CD4-positive, alpha-beta memory T cell (primary cell): ENCODE measurements around the gene MTMR2. TPM values are rescaled to one million over a fixed set of nuclear protein-coding genes. Genes with fewer than 3 reads are reported as not detected.

Source experiments
- CTCF ChIA-PET: fragments of 350-600 bp; sonication (Branson Sonifier 250); formaldehyde crosslinking; loops from one replicate; lab custom pipeline; 2021; ENCODE audit warnings: inconsistent platforms; ENCODE audit not compliant: partially characterized antibody; lab: Charles Lee
- POLR2A ChIA-PET: fragments of 350-600 bp; sonication (Branson Sonifier 250); formaldehyde crosslinking; loops from one replicate; lab custom pipeline; 2021; ENCODE audit not compliant: partially characterized antibody; lab: Charles Lee
- DNase-seq, 5 donors: peaks; one replicate each; pipeline versions ENCODE4 v3.0.0 to v3.0.0-alpha.2; 2020 to 2022; ENCODE audit warnings: mixed read lengths in 1 of 5
- H3K27ac ChIP-seq: one replicate; pipeline ENCODE4 v1.7.0; 2013; ENCODE audit warnings: low read depth, low read length
- H3K27me3 ChIP-seq: 2 replicates; pipeline ENCODE4 v1.7.0; 2013; ENCODE audit warnings: mild to moderate bottlenecking, low read length, moderate library complexity; ENCODE audit not compliant: insufficient read depth
- H3K36me3 ChIP-seq: 2 replicates; pipeline ENCODE4 v1.7.0; 2013; ENCODE audit warnings: mild to moderate bottlenecking, low read length, moderate library complexity; ENCODE audit not compliant: insufficient read depth
- H3K4me1 ChIP-seq: 2 replicates; pipeline ENCODE4 v1.7.0; 2013; ENCODE audit warnings: mild to moderate bottlenecking, low read length, moderate library complexity; ENCODE audit not compliant: insufficient read depth
- H3K4me3 ChIP-seq, 2 donors: one replicate each; pipeline ENCODE4 v1.7.0; 2013; ENCODE audit warnings: low read length in 2 of 2, mild to moderate bottlenecking in 1 of 2
- H3K9me3 ChIP-seq, 2 donors: one replicate each; pipeline ENCODE4 v1.7.0; 2013; ENCODE audit warnings: low read length in 2 of 2, control low read depth in 1 of 2; ENCODE audit not compliant: control insufficient read depth in 1 of 2
- H3K27ac Mint-ChIP-seq, 7 donors: one replicate each; pipeline ENCODE4 v1.8.0; 2020 to 2021; ENCODE audit warnings: mixed read lengths in 7 of 7, mild to moderate bottlenecking in 6 of 7, inconsistent platforms in 3 of 7, moderate library complexity in 3 of 7
- H3K27me3 Mint-ChIP-seq, 2 donors: one replicate each; pipeline ENCODE4 v1.8.0; 2020 to 2021; ENCODE audit warnings: mixed read lengths in 2 of 2
- H3K36me3 Mint-ChIP-seq, 2 donors: one replicate each; pipeline ENCODE4 v1.8.0; 2020 to 2021; ENCODE audit warnings: mixed read lengths in 2 of 2, inconsistent platforms in 1 of 2, mild to moderate bottlenecking in 1 of 2
- H3K4me1 Mint-ChIP-seq, 4 donors: one replicate each; pipeline ENCODE4 v1.8.0; 2020 to 2021; ENCODE audit warnings: mixed read lengths in 4 of 4, mild to moderate bottlenecking in 1 of 4
- H3K4me3 Mint-ChIP-seq, 8 donors: one replicate each; pipeline ENCODE4 v1.8.0; 2020 to 2021; ENCODE audit warnings: mixed read lengths in 8 of 8, mild to moderate bottlenecking in 7 of 8, moderate library complexity in 6 of 8, inconsistent platforms in 3 of 8
- H3K9me3 Mint-ChIP-seq, 8 donors: one replicate each; pipeline ENCODE4 v1.8.0; 2020 to 2021; ENCODE audit warnings: mixed read lengths in 8 of 8, mild to moderate bottlenecking in 5 of 8, inconsistent platforms in 3 of 8, moderate library complexity in 1 of 8
- intact Hi-C: fragments of 100-400 bp; cut with micrococcal nuclease; formaldehyde crosslinking; loops from one replicate; pipeline ENCODE4 v1.15.1; 2023
- polyA plus RNA-seq, 2 donors: library from polyadenylated mRNA; unstranded; fragments of 300-500 nt; fragmentation: Illumina TruSeq; gene quantifications; one replicate each; pipeline ENCODE4 v1.2.3, GENCODE V29; 2021
- total RNA-seq, 2 experiments: library from RNA; stranded (reverse); gene quantifications; one replicate each; pipeline ENCODE4 v1.2.3, GENCODE V29; 2021

Gene MTMR2
- total and polyA plus RNA-seq, 4 experiments from 2014 or later = 13.1 to 13.6 (median 13.5) TPM

- H3K27ac ChIP-seq = no peak overlapping the region
- H3K27me3 ChIP-seq = no peaks in the 10 kb centered on the region
- POLR2A ChIA-PET = interaction anchor here (1.4 kb wide), 1 partner anchor 704 kb away, joined by 4 read pairs; the partner anchor contains the start of gene ENDOD1
- DNase-seq = no peak
- Mint-ChIP-seq H3K4me1 (peaks cover 35 to 59% (median 41%) of the 10 kb centered on the region in 4 donors), H3K9me3 (peaks cover 0 to 4% (median 0%) of the 10 kb centered on the region in 8 donors), H3K4me3 (no peak overlapping the region), H3K27me3 (no peaks in the 10 kb centered on the region), H3K36me3 (peaks cover 4 to 25% of the 10 kb centered on the region in 2 donors), H3K27ac (peak overlapping the region in 2 of 7 donors; percentile 6 to 56)
- CTCF ChIA-PET = no interaction called here
- H3K4me1 ChIP-seq = peaks cover 33% of the 10 kb centered on the region
- H3K36me3 ChIP-seq = no peaks in the 10 kb centered on the region
- intact Hi-C loops = no loop called here
- H3K9me3 ChIP-seq = no peaks in the 10 kb centered on the region
- H3K4me3 ChIP-seq = no peak overlapping the region
Measured at GRCh38 chr11:95794086-95794485, 129.8 kb downstream of the MTMR2 start.

GRCh38 chr11:95793116-95793515 is 130.8 kb downstream of the MTMR2 start:
- Mint-ChIP-seq H3K27ac (peak overlapping the region in 1 of 7 donors; percentile 1), H3K36me3 (peaks cover 3 to 29% of the 10 kb centered on the region in 2 donors), H3K4me3 (peak overlapping the region in 6 of 8 donors; percentile 4 to 43 (median 8)), H3K4me1 (peaks cover 39 to 67% (median 47%) of the 10 kb centered on the region in 4 donors), H3K27me3 (no peaks in the 10 kb centered on the region), H3K9me3 (peaks cover 0 to 4% (median 0%) of the 10 kb centered on the region in 8 donors)
- Histone ChIP-seq H3K36me3 (no peaks in the 10 kb centered on the region), H3K9me3 (no peaks in the 10 kb centered on the region), H3K4me1 (peaks cover 42% of the 10 kb centered on the region), H3K27me3 (no peaks in the 10 kb centered on the region), H3K4me3 (no peak overlapping the region), H3K27ac (no peak overlapping the region)
- no peak for DNase-seq
- CTCF ChIA-PET = interaction anchor here (0.7 to 1.5 kb wide), 3 partner anchors 13 to 702 kb away, joined by 3 to 4 read pairs (median 4); no protein-coding TSS in a partner anchor
- POLR2A ChIA-PET = interaction anchor here (0.6 to 5.8 kb wide), 4 partner anchors 10 to 725 kb away, joined by 4 to 99 read pairs (median 28); partner anchors contain the start of genes ENDOD1 and SRSF8
- intact Hi-C loops = no loop called here

- no peaks in the 10 kb centered on the region for H3K9me3 ChIP-seq
- CTCF ChIA-PET = interaction anchor here (1.1 to 1.5 kb wide), 2 partner anchors 13 to 43 kb away, joined by 4 read pairs; no protein-coding TSS in a partner anchor
- no peak overlapping the region for H3K27ac ChIP-seq
- POLR2A ChIA-PET = interaction anchor here (0.6 to 5.8 kb wide), 4 partner anchors 11 to 724 kb away, joined by 4 to 99 read pairs (median 28); partner anchors contain the start of genes ENDOD1 and SRSF8
- no peak overlapping the region for H3K4me3 ChIP-seq
- Mint-ChIP-seq H3K4me3 (peak overlapping the region in 3 of 8 donors; percentile 6 to 43 (median 9)), H3K27me3 (no peaks in the 10 kb centered on the region), H3K27ac (peak overlapping the region in 1 of 7 donors; percentile 1), H3K4me1 (peaks cover 43 to 71% (median 51%) of the 10 kb centered on the region in 4 donors), H3K36me3 (peaks cover 6 to 33% of the 10 kb centered on the region in 2 donors), H3K9me3 (peaks cover 0 to 4% (median 0%) of the 10 kb centered on the region in 8 donors)
- intact Hi-C loops = no loop called here
- H3K27me3 ChIP-seq = no peaks in the 10 kb centered on the region
- H3K36me3 ChIP-seq = no peaks in the 10 kb centered on the region
- peaks cover 46% of the 10 kb centered on the region for H3K4me1 ChIP-seq
- no peak for DNase-seq
Measured at GRCh38 chr11:95792700-95793099, 131.2 kb downstream of the MTMR2 start.

- Mint-ChIP-seq H3K27ac (peak overlapping the region in 5 of 7 donors; percentile 2 to 100 (median 100)), H3K4me3 (peak overlapping the region in 7 of 8 donors; percentile 97 to 100 (median 99)), H3K9me3 (peaks cover 0 to 4% (median 0%) of the 10 kb centered on the region in 8 donors), H3K4me1 (peaks cover 43 to 73% (median 53%) of the 10 kb centered on the region in 4 donors), H3K27me3 (no peaks in the 10 kb centered on the region), H3K36me3 (peaks cover 7 to 32% of the 10 kb centered on the region in 2 donors)
- CTCF ChIA-PET = interaction anchor here (0.8 to 3.8 kb wide), 5 partner anchors 14 to 725 kb away, joined by 3 to 12 read pairs (median 4); partner anchors contain the start of genes MAML2 and SRSF8
- intact Hi-C loops = no loop called here
- DNase-seq = no peak
- Histone ChIP-seq H3K9me3 (no peaks in the 10 kb centered on the region), H3K4me1 (peaks cover 47% of the 10 kb centered on the region), H3K27me3 (no peaks in the 10 kb centered on the region), H3K4me3 (no peak overlapping the region), H3K27ac (no peak overlapping the region), H3K36me3 (no peaks in the 10 kb centered on the region)
- POLR2A ChIA-PET = interaction anchor here (3.9 to 5.8 kb wide), 4 partner anchors 11 to 724 kb away, joined by 51 to 99 read pairs (median 63); partner anchors contain the start of genes ENDOD1 and SRSF8
Measured at GRCh38 chr11:95792200-95792599, 131.7 kb downstream of the MTMR2 start.

GRCh38 chr11:95791709-95792033 is 132.2 kb downstream of the MTMR2 start:
- Mint-ChIP-seq H3K36me3 (peaks cover 7 to 36% of the 10 kb centered on the region in 2 donors), H3K9me3 (peaks cover 0 to 4% (median 0%) of the 10 kb centered on the region in 8 donors), H3K27ac (peak overlapping the region; percentile 2 to 100 (median 100)), H3K4me1 (peaks cover 43 to 73% (median 56%) of the 10 kb centered on the region in 4 donors), H3K27me3 (no peaks in the 10 kb centered on the region), H3K4me3 (peak overlapping the region; percentile 97 to 100 (median 99))
- Histone ChIP-seq H3K36me3 (no peaks in the 10 kb centered on the region), H3K4me3 (peak overlapping the region; percentile 68 to 98), H3K27me3 (no peaks in the 10 kb centered on the region), H3K4me1 (peaks cover 47% of the 10 kb centered on the region), H3K27ac (peak overlapping the region; percentile 99), H3K9me3 (no peaks in the 10 kb centered on the region)
- no peak for DNase-seq
- ChIA-PET POLR2A (interaction anchor here (3.3 to 5.8 kb wide), 6 partner anchors 12 to 723 kb away, joined by 10 to 99 read pairs (median 54); partner anchors contain the start of genes CCDC82, ENDOD1, JRKL and SRSF8), CTCF (interaction anchor here (0.8 to 3.8 kb wide), 4 partner anchors 551 to 724 kb away, joined by 3 to 12 read pairs (median 4); partner anchors contain the start of genes MAML2 and SRSF8)
- intact Hi-C loops = loop anchor here (1.0 to 2.0 kb wide), 4 partner anchors 221 to 1247 kb away; partner anchors contain the start of gene MAML2

GRCh38 chr11:95790933-95791708 is 132.8 kb downstream of the MTMR2 start:
- Histone ChIP-seq H3K27ac (peak overlapping the region; percentile 99), H3K4me3 (peak overlapping the region; percentile 68 to 98), H3K27me3 (no peaks in the 10 kb centered on the region), H3K4me1 (peaks cover 47% of the 10 kb centered on the region), H3K9me3 (no peaks in the 10 kb centered on the region), H3K36me3 (peaks cover 5% of the 10 kb centered on the region)
- POLR2A ChIA-PET = interaction anchor here (0.6 to 5.8 kb wide), 20 partner anchors 12 to 1297 kb away, joined by 3 to 99 read pairs (median 9); partner anchors contain the start of genes CCDC82, CWC15, ENDOD1 and JRKL
- Mint-ChIP-seq H3K27me3 (no peaks in the 10 kb centered on the region), H3K4me3 (peak overlapping the region; percentile 97 to 100 (median 99)), H3K4me1 (peaks cover 41 to 73% (median 56%) of the 10 kb centered on the region in 4 donors), H3K9me3 (peaks cover 0 to 4% (median 0%) of the 10 kb centered on the region in 8 donors), H3K27ac (peak overlapping the region; percentile 100), H3K36me3 (peaks cover 8 to 41% of the 10 kb centered on the region in 2 donors)
- DNase-seq = peak in 3 of 5 donors; percentile 42 to 59 (median 50)
- intact Hi-C loops = loop anchor here (1.0 to 2.0 kb wide), 7 partner anchors 222 to 1246 kb away; partner anchors contain the start of genes ENDOD1, JRKL, MAML2 and SESN3
- CTCF ChIA-PET = interaction anchor here (0.6 to 3.8 kb wide), 8 partner anchors 45 to 724 kb away, joined by 3 to 12 read pairs (median 4); partner anchors contain the start of genes MAML2, SESN3 and SRSF8
